HT1080 (cell line): ENCODE data around the gene NR2F2. TPM values are rescaled to one million over a fixed set of nuclear protein-coding genes. Genes with fewer than 3 reads are reported as not detected.
"Not testable (repeated sequence)": the region's sequence is repeated elsewhere in the genome, so short reads cannot be mapped to it uniquely, and the experiment has no call there.

ENCODE experiments used
- DNase-seq: peaks from one replicate; pipeline ENCODE4 v3.0.0-alpha.2; 2015; ENCODE audit warnings: low read depth
- total RNA-seq: library from RNA; depleted of rRNA; stranded (reverse); fragments of >200 nt; shearing (Covaris generic); gene quantifications from 2 replicates; pipeline ENCODE4 v1.2.3, GENCODE V29; 2014

NR2F2 gene
- total RNA-seq, 1 experiment from 2014 or later: 27.9 TPM

DNA sequence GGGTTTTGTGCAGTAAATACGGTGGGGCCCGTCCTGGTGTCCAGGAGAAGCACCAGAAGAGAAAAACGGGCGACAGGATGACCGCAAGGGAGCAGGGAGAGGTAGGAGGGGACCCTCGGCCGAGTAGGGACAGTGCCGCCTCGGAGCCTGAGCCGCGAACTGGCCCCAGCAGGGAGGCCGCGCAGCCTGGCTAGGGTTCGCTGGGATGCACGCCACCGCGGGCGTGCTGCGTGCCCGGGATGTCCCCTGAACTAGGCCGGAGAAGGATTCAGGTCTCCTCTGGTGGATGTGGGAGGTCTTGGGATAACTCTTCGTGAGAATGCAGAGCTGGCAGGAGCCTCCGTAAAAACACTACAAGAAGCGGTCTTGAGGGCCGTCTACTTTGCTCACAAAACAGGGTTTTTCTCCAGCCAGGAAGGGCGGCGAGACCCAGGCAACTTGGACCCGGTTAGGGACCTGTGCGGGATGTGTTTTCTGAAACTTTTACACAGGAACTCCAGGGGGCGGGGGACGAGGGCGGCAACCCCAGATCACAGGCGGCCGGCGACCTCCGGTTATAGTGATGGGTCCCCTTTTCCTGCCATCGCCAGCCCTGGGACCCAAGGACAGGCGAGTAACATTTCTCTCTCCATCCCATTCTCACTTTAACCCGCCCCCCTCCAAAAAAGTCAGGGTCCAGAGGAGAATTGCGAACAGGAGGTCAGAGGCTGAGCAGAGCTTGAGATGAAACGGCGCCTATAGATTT lies 35.5 kb downstream of the NR2F2 start:
- DNase-seq: no peak

DNA sequence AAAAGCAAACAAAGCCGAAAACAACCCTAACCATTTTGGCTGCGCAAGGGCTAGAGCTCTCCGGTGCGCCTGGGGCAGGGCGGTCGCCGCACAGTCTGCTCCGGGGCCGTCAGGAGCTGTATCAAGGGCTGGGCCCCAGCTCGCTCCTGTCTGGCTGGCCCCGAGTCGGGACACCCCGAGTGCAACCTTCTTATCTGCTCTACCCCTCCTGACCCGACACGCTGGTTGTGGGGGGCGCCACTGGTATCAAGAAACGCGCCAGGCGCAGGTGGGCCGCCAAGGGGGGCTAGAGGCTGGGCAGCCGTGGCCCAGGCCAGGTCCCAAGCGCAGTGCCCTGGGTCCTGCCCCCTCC lies 36.0 kb downstream of the NR2F2 start:
- DNase-seq: no peak

DNA sequence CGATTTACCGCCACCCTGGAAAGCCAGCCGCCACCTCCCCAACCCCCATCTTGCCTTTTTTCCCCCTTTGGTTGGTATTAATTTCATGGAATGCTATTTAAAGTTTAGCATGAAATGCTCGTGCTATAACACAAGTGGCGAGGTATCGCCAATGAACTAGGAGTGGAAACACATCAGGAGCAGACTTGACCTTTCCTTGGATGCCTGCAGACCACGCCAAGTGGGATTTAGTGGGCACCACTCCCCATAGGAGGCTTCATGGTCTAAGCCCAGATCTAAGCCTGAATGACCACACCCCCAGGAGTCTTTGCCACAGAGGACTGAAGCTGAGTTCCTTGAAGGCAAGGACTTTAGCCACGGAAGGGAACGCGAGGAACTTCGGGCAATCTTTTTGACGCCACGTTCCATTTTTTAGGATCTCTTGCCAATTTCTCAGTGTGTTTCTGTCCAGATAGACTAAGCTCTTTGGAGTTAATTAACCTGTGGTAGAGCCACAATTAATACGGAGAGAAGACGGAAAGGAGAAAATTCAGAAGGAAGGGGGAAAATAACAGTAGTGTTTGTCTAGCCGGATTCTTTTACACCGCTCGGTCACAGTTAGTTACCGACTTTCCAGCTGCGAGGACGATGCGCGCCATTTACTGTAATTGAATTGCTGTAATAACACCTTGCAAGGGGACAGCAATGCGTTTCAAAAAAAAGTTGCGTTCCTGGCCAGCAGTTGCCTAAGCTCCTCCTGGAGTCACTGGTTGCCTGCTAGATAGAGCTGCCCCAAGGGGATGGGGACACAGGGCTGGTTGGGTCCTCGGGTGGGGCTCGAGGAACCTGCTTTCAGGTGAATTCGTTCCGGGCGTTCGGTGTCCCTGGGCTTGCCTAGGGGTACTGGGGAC lies 37.1 kb downstream of the NR2F2 start:
- no peak for DNase-seq

DNA sequence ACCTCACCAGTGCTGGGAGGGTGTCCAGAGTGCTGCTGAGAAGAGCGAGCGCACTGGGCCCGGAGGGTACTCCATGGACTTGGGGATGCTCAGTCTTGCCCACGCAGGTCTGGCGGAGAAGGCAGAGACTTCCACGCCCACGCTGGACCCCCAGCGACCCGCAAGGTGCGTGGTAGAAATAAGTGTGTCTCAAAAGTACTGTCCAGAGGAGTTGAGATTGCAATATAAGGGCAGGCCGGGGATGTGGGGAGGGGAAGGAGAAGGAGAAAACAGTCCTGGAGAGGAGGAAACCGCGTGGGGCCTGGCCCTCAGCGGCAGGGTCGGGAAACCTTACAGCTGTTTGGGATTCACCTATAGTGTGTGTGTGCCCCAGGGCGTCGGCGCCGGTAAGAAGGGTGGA lies 38.9 kb downstream of the NR2F2 start:
- DNase-seq: no peak

DNA sequence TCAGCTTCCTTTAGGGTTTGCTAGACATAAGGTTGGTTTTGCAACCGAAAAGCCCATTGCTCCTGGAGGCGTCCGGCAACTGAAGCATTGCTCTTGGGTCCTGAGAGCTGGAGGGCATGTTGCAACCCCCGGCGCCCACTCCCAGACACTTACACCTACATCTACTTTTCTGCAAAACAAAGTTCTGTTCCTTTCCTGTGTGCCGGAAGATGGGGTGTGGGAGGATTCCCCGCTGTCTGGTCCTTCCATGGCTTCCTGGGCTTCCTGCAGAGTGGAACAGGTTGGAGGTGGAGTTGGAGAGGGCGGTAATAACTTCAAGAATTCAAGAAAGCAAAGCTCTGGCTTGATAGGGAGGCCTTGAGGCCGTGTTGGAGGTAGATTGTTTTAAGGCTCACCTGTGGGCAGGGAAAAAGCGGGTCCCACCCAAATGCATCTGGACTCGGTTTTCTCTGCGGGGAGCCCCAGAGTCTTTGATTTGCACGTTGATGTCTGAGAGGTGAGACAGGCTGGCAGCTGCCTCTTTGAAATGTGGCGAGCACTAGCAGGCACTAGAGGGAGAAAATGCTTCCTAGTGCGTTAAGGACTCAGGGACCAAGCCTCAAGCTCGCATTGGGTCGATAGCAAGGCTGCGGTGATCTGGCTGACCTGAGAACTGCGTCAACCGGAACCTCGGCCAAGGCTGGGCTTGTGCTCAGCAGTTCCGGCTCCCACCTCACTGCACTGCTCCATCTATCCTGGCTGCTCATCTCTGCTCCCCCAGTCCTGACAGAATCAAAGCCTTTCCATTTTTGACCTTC lies 39.5 kb downstream of the NR2F2 start:
- no peak for DNase-seq

DNA sequence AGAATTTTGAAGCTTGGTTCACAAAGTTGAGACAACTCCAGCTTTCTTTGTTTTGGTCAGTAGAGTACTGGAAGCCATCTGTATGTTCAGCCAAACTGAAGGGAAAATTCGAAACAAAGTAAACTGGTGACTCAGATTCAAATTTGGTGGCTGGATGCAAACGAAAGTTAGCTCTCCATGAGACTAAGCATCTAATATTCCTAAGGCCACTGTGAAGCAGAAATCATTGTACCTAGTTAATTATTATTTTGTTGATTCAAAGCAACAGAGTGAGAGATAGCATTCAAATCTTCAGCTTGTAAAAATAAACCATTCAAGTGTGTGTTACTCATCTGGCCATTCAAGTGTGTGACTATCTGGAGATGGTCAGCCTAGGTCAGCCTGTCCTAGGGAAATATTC lies 42.1 kb downstream of the NR2F2 start:
- DNase-seq: no peak

DNA sequence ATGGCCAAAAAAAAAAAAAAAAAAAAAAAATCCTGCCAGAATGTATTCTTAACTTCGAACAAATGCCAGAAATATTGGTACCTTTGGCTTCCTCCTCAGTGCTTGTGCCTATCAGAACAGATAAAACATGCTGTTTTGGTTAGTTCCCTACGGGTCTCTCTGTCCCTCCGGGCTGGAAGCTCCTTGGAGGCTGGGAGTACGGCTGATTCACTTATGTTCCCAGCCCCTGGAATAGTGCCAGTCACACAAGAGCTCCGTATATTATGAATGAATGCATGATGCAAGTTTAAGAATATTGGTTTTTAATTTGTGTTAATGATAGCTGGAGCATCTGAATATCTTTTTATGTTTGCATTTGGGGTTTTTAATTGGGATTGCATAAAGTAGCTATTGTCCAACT lies 44.0 kb downstream of the NR2F2 start:
- no peak for DNase-seq

DNA sequence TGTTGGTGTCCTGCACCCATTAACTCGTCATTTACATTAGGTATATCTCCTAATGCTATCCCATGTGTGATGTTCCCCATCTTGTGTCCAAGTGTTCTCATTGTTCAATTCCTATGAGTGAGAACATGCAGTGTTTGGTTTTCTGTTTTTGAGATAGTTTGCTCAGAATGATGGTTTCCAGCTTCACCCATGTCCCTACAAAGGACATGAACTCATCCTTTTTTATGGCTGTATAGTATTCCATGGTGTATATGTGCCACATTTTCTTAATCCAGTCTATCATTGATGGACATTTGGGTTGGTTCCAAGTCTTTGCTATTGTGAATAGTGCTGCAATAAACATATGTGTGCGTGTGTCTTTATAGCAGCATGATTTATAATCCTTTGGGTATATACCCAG lies 49.1 kb downstream of the NR2F2 start:
- not testable (repeated sequence) for DNase-seq

DNA sequence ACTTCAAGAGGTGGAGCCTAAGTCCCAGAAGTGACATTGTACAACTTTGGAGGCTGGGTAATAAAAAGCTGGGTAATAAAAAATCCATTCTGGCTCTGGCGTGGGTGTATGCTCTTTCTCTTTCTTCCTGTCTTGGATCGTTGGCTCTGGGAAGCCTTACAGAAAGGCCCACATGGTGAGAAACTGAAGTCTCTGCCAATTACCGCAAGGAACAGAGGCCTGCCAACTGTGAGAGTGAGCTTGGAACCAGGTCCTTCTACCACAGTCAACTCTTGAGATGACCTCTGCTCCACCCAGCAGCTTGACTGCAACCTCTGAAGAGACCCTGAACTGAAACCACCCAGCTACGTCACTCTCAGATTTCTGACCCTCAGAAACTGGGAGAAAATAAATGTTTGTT lies 51.0 kb downstream of the NR2F2 start:
- DNase-seq: no peak

DNA sequence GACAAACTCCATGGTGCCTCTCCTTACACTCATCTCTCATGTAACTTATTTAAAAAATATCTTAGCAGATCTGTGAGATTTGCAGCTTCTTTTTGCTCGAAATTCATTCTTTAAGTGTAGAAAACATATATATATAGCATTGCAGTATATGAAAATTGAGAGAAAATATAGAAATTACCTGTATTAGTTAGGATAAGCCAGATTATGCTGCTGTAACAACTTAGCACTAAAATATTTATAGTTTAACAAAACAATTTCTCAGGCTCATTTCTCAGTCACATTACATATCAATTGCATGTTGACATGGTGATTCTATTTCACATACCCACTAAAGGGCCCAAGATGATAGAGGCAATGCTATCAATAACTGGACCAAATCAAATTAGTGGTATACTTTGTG lies 54.7 kb downstream of the NR2F2 start:
- no peak for DNase-seq

DNA sequence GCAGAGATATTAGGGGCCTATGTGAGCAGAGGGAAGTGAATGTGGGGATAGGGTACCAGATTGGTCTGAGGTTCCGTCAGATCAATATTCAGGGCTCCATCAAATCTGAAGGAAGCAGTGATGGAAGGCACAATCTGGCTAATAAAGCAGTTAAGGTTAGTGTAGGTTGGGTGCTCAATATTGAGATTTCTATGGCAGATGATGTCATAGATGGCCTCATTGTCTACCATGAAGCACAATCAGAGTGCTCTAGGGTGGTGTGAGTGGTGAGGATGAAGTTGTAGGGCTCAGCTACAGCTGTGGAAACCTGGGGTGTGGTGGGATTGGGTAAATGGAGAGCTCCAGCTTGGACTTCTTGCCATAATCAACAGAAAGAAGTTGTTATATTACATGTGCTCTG lies 58.2 kb downstream of the NR2F2 start:
- DNase-seq: no peak
